KMS-11 (cell line): ENCODE measurements around the gene UBTF.

ENCODE experiments used
- H2AFZ ChIP-seq: fragments of 200-600 bp; sonication (generic); 2 replicates; pipeline ENCODE4 v1.6.1; 2016; ENCODE audit warnings: antibody characterized with exemption, mixed run types, low read depth
- H3K27ac ChIP-seq: fragments of 200-600 bp; sonication (generic); 2 replicates; pipeline ENCODE4 v1.6.1; 2016; ENCODE audit warnings: mild to moderate bottlenecking, mixed run types
- H3K27me3 ChIP-seq: fragments of 200-600 bp; sonication (generic); 2 replicates; pipeline ENCODE4 v1.6.1; 2017; ENCODE audit warnings: mild to moderate bottlenecking, low read depth, mixed run types, moderate library complexity; ENCODE audit not compliant: insufficient read depth
- H3K36me3 ChIP-seq: fragments of 200-600 bp; sonication (generic); 2 replicates; pipeline ENCODE4 v1.6.1; 2017; ENCODE audit warnings: mild to moderate bottlenecking, mixed run types; ENCODE audit not compliant: insufficient read depth
- H3K4me1 ChIP-seq: fragments of 200-600 bp; sonication (generic); 2 replicates; pipeline ENCODE4 v1.6.1; 2016; ENCODE audit warnings: mild to moderate bottlenecking, low read depth, mixed run types; ENCODE audit not compliant: poor library complexity, severe bottlenecking
- H3K4me2 ChIP-seq: fragments of 200-600 bp; sonication (generic); 2 replicates; pipeline ENCODE4 v1.7.0; 2016; ENCODE audit warnings: mild to moderate bottlenecking, mixed run types
- H3K4me3 ChIP-seq: fragments of 200-600 bp; sonication (generic); IDR thresholded peaks from 2 replicates; pipeline ENCODE4 v1.6.1; 2017; ENCODE audit warnings: low read depth, low read length, mixed read lengths; ENCODE audit not compliant: insufficient read depth
- H3K79me2 ChIP-seq: fragments of 200-600 bp; sonication (generic); 2 replicates; pipeline ENCODE4 v1.6.1; 2016; ENCODE audit warnings: low read depth, mixed run types; ENCODE audit not compliant: insufficient read depth
- H3K9ac ChIP-seq: fragments of 200-600 bp; sonication (generic); 2 replicates; pipeline ENCODE4 v1.6.1; 2016; ENCODE audit warnings: mild to moderate bottlenecking, mixed run types
- H4K20me1 ChIP-seq: fragments of 200-600 bp; sonication (generic); 2 replicates; pipeline ENCODE4 v1.6.1; 2016; ENCODE audit warnings: mild to moderate bottlenecking, mixed run types; ENCODE audit not compliant: insufficient read depth
- TF ChIP-seq, protein P1 (sequence below): fragments of 200-600 bp; sonication (generic); conservative IDR thresholded peaks from 2 replicates; pipeline ENCODE4 v1.6.1; 2017; ENCODE audit warnings: low read depth, mild to moderate bottlenecking, antibody characterized with exemption, low read length, moderate library complexity, mixed read lengths

Gene UBTF

DNA sequence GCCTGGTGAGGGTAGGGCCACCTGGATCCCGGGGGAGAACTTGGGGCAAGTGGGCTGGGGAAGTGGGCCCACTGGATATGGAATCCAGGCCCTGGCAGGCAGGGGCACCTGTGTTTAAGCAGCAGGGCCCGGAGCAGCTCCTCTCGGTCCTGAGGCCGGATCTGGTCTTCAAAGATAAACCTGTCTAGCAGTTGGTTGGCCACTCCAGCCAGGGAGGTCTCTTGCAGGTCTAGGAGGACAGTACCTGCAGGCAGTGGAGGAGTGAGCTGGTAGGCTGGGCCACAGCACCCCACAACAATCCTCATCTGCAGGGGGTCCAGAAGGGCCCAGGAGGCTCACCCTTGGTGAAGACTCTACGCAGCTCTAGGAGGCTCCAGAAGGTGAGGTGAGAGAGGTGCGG, 40.8 kb upstream of the UBTF start:
- TF ChIP-seq, protein P1, sequence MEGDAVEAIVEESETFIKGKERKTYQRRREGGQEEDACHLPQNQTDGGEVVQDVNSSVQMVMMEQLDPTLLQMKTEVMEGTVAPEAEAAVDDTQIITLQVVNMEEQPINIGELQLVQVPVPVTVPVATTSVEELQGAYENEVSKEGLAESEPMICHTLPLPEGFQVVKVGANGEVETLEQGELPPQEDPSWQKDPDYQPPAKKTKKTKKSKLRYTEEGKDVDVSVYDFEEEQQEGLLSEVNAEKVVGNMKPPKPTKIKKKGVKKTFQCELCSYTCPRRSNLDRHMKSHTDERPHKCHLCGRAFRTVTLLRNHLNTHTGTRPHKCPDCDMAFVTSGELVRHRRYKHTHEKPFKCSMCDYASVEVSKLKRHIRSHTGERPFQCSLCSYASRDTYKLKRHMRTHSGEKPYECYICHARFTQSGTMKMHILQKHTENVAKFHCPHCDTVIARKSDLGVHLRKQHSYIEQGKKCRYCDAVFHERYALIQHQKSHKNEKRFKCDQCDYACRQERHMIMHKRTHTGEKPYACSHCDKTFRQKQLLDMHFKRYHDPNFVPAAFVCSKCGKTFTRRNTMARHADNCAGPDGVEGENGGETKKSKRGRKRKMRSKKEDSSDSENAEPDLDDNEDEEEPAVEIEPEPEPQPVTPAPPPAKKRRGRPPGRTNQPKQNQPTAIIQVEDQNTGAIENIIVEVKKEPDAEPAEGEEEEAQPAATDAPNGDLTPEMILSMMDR: no peak
- Histone ChIP-seq H3K4me3 (no peak overlapping the region), H3K79me2 (no peaks in the 10 kb centered on the region), H3K27me3 (peaks cover 69% of the 10 kb centered on the region), H3K27ac (no peak overlapping the region), H2AFZ (no peak overlapping the region), H3K4me2 (no peak overlapping the region), H3K9ac (no peak overlapping the region), H3K4me1 (no peaks in the 10 kb centered on the region), H4K20me1 (no peaks in the 10 kb centered on the region), H3K36me3 (no peaks in the 10 kb centered on the region)

GRCh38 chr17:44258811-44259351, 39.4 kb upstream of the UBTF start:
- Histone ChIP-seq H2AFZ (no peak overlapping the region), H3K9ac (no peak overlapping the region), H3K27me3 (peaks cover 83% of the 10 kb centered on the region)

GRCh38 chr17:44257815-44258760, 38.6 kb upstream of the UBTF start:
- no peak overlapping the region for H3K4me2 ChIP-seq

More at GRCh38 chr17:44258811-44259351, 39.4 kb upstream of the UBTF start:
- Histone ChIP-seq H3K27ac (no peak overlapping the region), H3K4me1 (no peaks in the 10 kb centered on the region), H4K20me1 (no peaks in the 10 kb centered on the region), H3K4me3 (no peak overlapping the region), H3K4me2 (no peak overlapping the region), H3K79me2 (no peaks in the 10 kb centered on the region), H3K36me3 (no peaks in the 10 kb centered on the region)
- TF ChIP-seq, protein P1: no peak

DNA sequence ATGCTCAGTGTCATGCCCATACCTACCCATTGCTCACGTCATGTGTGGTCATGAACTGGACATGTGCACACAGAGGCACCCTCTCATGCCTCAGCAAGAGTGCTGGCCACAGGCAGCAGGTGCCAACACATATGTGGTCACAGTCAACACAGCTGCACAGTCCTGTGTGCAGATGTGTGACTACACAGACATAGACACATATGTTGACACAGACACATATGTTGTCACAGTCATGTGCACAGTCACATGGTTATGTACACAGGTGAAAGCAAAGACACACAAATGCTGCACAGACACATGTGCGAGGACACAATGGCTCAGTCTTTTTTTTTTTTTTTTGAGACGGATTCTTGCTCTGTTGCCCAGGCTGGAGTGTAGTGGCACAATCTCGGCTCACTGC, 37.2 kb upstream of the UBTF start:
- H3K27me3 ChIP-seq: peaks cover 82% of the 10 kb centered on the region; the same call in 1 of the 2 replicates
- no peak overlapping the region for H2AFZ ChIP-seq
- H3K4me3 ChIP-seq: no peak overlapping the region
- no peaks in the 10 kb centered on the region for H3K36me3 ChIP-seq
- H3K9ac ChIP-seq: no peak overlapping the region
- TF ChIP-seq, protein P1: no peak
- H3K27ac ChIP-seq: no peak overlapping the region
- H4K20me1 ChIP-seq: no peaks in the 10 kb centered on the region
- H3K4me2 ChIP-seq: no peak overlapping the region
- no peaks in the 10 kb centered on the region for H3K4me1 ChIP-seq
- H3K79me2 ChIP-seq: no peaks in the 10 kb centered on the region

More at GRCh38 chr17:44257815-44258760, 38.6 kb upstream of the UBTF start:
- H3K4me1 ChIP-seq: no peaks in the 10 kb centered on the region
- no peak overlapping the region for H3K4me3 ChIP-seq
- no peak overlapping the region for H3K27ac ChIP-seq
- H2AFZ ChIP-seq: no peak overlapping the region
- no peaks in the 10 kb centered on the region for H3K79me2 ChIP-seq
- peaks cover 89% of the 10 kb centered on the region for H3K27me3 ChIP-seq
- TF ChIP-seq, protein P1: no peak
- H3K9ac ChIP-seq: no peak overlapping the region
- no peaks in the 10 kb centered on the region for H3K36me3 ChIP-seq
- no peaks in the 10 kb centered on the region for H4K20me1 ChIP-seq
